Retinal pigment epithelial cell (primary cell): ENCODE data around the gene HINT3.

ENCODE experiments used
- DNase-seq: peaks from one replicate; pipeline ENCODE4 v3.0.0-alpha.2; 2010; ENCODE audit warnings: low read depth
- H3K4me3 ChIP-seq: 2 replicates; pipeline ENCODE4 v1.5.1; 2011; ENCODE audit warnings: mild to moderate bottlenecking, low read length, control low read depth, moderate library complexity
- TF ChIP-seq, protein P1 (sequence below): conservative IDR thresholded peaks from 2 replicates; pipeline ENCODE4 v1.5.1; 2011; ENCODE audit warnings: low read depth, low read length, control low read depth, inconsistent platforms

Gene HINT3

DNA sequence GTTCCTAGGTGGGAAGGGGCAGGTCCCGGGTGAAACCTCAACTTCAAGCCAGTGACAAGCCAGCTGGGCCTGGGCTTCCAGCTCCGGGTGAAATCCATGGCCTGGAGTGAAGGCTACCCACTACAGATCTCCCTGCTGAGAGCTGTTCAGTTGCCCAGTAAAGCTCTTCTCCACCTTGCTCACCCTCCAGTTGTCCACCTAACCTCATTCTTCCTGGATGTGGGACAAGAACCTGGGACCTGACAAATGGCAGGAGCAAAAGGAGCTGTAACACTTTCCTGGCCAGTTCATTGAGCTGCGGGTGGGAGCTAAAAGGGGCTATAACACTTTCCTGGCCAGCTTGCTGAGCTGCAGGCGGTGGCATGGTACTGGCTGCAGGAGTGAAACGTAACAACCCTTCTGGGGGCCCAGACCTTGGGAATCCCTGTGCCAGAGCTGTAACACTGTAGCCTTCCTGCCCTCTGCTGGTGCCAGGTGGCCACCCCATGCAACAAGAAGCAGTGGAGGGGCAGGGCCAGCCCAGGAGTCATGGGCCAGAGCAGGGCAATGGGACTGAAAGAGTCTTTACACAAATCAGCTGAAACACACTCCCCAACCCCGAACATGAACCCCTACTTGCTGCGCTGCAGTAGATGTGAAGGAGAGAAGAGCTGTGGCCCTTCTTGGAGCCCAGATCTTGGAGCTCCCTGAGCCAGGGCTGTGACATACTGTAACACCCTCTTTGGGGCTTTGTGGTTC lies 3.6 kb upstream of the HINT3 start:
- no peak overlapping the region for H3K4me3 ChIP-seq
- TF ChIP-seq, protein P1, sequence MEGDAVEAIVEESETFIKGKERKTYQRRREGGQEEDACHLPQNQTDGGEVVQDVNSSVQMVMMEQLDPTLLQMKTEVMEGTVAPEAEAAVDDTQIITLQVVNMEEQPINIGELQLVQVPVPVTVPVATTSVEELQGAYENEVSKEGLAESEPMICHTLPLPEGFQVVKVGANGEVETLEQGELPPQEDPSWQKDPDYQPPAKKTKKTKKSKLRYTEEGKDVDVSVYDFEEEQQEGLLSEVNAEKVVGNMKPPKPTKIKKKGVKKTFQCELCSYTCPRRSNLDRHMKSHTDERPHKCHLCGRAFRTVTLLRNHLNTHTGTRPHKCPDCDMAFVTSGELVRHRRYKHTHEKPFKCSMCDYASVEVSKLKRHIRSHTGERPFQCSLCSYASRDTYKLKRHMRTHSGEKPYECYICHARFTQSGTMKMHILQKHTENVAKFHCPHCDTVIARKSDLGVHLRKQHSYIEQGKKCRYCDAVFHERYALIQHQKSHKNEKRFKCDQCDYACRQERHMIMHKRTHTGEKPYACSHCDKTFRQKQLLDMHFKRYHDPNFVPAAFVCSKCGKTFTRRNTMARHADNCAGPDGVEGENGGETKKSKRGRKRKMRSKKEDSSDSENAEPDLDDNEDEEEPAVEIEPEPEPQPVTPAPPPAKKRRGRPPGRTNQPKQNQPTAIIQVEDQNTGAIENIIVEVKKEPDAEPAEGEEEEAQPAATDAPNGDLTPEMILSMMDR: peak; percentile 39
- DNase-seq: no peak

DNA sequence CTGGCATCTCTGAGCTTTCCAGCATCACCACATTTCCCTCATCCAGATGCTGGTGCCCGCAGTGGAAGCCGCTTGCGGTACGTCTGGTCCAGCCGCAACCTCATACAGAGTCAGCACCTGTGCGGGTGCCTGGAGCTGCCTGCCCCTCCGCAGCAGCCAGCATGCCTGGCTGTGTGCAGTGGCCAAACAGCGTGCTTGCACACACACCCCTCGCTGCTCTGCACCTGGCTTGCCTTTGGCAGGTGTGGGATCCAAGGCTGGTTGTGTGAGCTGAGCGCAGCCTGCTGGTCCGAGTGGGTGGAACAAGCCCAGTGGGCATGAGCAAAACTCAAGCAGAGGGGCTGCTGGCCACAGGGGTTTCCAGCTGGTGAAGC lies 3.1 kb upstream of the HINT3 start:
- DNase-seq: no peak
- no peak overlapping the region for H3K4me3 ChIP-seq
- TF ChIP-seq, protein P1: peak; percentile 30

DNA sequence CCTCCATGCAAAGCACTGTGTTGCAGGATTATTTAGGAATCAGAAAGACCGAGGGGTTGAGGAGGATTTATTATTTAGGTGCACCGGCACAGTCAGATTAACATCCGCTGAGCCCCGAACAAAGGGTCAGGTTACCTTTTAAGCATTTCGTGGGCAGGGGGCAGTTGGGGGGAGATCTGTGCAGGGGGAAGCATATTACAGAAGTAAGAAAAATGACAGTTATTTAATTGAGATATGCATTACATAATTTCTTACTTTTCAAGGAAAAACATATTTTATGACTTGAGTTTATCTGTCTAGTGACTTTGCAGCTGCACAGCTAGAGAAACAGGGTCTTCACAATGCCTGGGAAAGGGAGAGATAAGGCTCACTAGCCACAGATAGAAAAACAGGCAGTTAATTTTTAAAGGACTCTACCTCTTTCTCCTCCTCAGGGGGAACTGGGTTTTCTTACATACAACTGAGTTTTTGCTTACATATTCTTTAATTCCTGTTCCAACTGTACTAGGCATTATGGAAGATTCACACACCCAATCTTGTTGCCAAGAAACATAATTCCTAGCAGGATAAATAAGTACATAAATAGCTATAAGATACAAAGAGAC lies 1.7 kb upstream of the HINT3 start:
- no peak overlapping the region for H3K4me3 ChIP-seq
- no peak for DNase-seq
- TF ChIP-seq, protein P1: no peak

DNA sequence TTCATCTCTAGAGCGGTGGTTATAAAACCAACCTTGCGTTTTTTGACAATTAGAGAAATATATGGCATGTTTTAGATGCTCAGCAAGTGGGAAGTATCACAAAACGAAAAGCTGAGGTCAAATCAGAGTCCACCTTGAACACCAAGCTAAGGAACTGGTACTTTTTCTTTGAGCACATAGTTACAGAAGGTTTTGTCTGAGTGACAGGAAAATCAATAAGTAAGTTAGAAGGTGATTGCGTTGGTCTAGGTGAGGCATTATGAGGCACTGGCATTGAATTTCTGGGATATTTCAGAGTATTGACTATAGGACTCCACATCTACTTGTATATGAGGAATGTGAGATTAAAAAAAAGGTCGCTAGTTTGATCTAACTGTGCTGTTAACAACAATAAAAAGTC lies 597 bp upstream of the HINT3 start:
- TF ChIP-seq, protein P1: no peak
- peak overlapping the region; percentile 87 for H3K4me3 ChIP-seq
- DNase-seq: no peak

DNA sequence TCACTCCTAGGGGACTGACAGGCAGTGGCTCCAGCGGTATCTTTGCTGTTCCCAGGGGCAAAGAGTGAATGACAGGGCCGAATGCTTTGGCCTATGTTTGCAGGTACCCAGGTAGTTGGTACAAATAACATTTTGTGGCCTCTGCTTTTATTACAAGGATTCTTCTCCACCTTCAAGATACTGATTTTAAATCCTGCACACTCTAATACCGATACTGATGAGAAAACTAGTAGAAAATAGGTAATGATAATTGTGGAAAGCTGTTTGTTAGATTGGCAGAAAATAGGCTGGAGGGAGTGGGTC lies 772 bp downstream of the HINT3 start:
- DNase-seq: no peak
- TF ChIP-seq, protein P1: no peak
- H3K4me3 ChIP-seq: peak overlapping the region; percentile 87

DNA sequence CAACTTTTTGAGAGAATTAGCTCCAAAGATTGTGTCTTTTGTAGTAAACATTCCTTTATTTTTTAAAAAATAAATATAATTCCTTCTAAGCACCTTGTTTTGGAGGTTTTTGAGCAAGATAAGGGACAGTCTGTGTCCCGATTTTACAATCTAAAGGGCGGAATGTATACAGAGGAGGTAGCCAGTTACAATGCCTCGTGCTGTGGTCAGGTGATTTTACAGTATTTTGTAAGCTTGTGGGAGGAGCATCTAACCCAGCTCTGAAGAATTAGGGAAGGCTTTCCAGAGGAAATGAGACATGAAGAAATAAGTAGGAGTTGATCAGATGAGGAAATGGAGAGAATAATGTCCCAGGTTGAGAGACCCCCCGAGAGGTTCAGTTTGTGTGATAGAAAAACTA lies 1.3 kb downstream of the HINT3 start:
- no peak for DNase-seq
- peak overlapping the region; percentile 87 for H3K4me3 ChIP-seq
- TF ChIP-seq, protein P1: no peak

DNA sequence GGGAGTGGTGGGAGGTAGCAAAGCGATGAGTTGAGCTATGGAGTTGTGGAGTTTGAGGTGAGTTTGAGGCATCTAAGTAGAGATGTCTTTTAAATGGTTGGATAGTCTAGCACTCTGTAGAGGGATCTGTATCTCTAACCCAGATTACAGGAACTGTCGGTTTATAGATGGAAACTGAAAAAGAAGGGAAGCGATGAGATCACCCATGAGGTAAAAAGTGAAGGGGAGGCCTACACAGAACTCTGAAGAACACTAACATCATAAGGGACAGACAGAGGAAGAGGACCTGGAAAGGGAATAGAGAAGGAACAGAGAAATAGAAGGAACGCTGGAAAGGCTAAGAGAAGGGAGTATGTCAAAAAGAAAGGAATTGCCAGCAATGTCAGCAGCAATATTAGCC lies 2.5 kb downstream of the HINT3 start:
- no peak overlapping the region for H3K4me3 ChIP-seq
- no peak for DNase-seq
- TF ChIP-seq, protein P1: no peak
